ENCODE data around the gene ITPR2.

Gene ITPR2

GRCh38 chr12:26331960-26332359, 501.0 kb downstream of the ITPR2 start:
- no peaks in the 10 kb centered on the region for H4K20me1 ChIP-seq (ENCODE audit: insufficient read depth, low read length)
- H3K36me3 ChIP-seq (ENCODE audit: insufficient read depth, low read length), result no peaks in the 10 kb centered on the region; the same call in 1 of the 2 replicates
- H3K4me2 ChIP-seq (ENCODE audit: low read length), result no peak overlapping the region
- no peak overlapping the region for H3K27ac ChIP-seq (ENCODE audit: low read depth, low read length, poor library complexity, severe bottlenecking)
- peaks cover 7% of the 10 kb centered on the region for H3K4me1 ChIP-seq (ENCODE audit: insufficient read depth, low read length, severe bottlenecking)
- H2AFZ ChIP-seq (ENCODE audit: low read length), result no peak overlapping the region
- TF ChIP-seq EZH2 (IDR thresholded peaks at IDR 0.05; ENCODE audit: borderline replicate concordance, low read length) (no peak), CTCF (IDR thresholded peaks at IDR 0.05; ENCODE audit: low read length) (no peak)
- H3K27me3 ChIP-seq (ENCODE audit: insufficient read depth, low read length), result no peaks in the 10 kb centered on the region
- no peaks in the 10 kb centered on the region for H3F3A ChIP-seq (ENCODE audit: insufficient read depth, low read length)
- no peak overlapping the region for H3K9ac ChIP-seq (ENCODE audit: low read length)
- no peaks in the 10 kb centered on the region for H3K9me2 ChIP-seq (ENCODE audit: low read depth, low read length)
- no peak overlapping the region for H3K4me3 ChIP-seq (ENCODE audit: low read depth, low read length, poor library complexity, severe bottlenecking)
- H3K9me3 ChIP-seq (ENCODE audit: low read length), result no peaks in the 10 kb centered on the region
- no peaks in the 10 kb centered on the region for H3K79me2 ChIP-seq (ENCODE audit: insufficient read depth, low read length)

GRCh38 chr12:26331136-26331535, 501.9 kb downstream of the ITPR2 start:
- H3K9ac ChIP-seq (ENCODE audit: low read length), result no peak overlapping the region
- no peak overlapping the region for H3K4me2 ChIP-seq (ENCODE audit: low read length)
- H3K4me1 ChIP-seq (ENCODE audit: insufficient read depth, low read length, severe bottlenecking), result peaks cover 7% of the 10 kb centered on the region
- no peaks in the 10 kb centered on the region for H3F3A ChIP-seq (ENCODE audit: insufficient read depth, low read length)
- no peak overlapping the region for H2AFZ ChIP-seq (ENCODE audit: low read length)
- H3K27ac ChIP-seq (ENCODE audit: low read depth, low read length, poor library complexity, severe bottlenecking), result no peak overlapping the region
- H3K36me3 ChIP-seq (ENCODE audit: insufficient read depth, low read length), result no peaks in the 10 kb centered on the region
- H3K4me3 ChIP-seq (ENCODE audit: low read depth, low read length, poor library complexity, severe bottlenecking), result no peak overlapping the region
- H3K9me3 ChIP-seq (ENCODE audit: low read length), result no peaks in the 10 kb centered on the region
- H3K79me2 ChIP-seq (ENCODE audit: insufficient read depth, low read length), result no peaks in the 10 kb centered on the region
- TF ChIP-seq EZH2 (IDR thresholded peaks at IDR 0.05; ENCODE audit: borderline replicate concordance, low read length) (no peak), CTCF (IDR thresholded peaks at IDR 0.05; ENCODE audit: low read length) (no peak)
- H3K27me3 ChIP-seq (ENCODE audit: insufficient read depth, low read length), result no peaks in the 10 kb centered on the region
- H3K9me2 ChIP-seq (ENCODE audit: low read depth, low read length), result no peaks in the 10 kb centered on the region
- H4K20me1 ChIP-seq (ENCODE audit: insufficient read depth, low read length), result no peaks in the 10 kb centered on the region

GRCh38 chr12:26327975-26328644, 504.9 kb downstream of the ITPR2 start:
- H3K27ac ChIP-seq (ENCODE audit: low read depth, low read length, poor library complexity, severe bottlenecking), result no peak overlapping the region
- peak overlapping the region; percentile 45; the same call in 1 of the 2 replicates for H3K4me2 ChIP-seq (ENCODE audit: low read length)
- H3K9me3 ChIP-seq (ENCODE audit: low read length), result no peaks in the 10 kb centered on the region
- H3F3A ChIP-seq (ENCODE audit: insufficient read depth, low read length), result no peaks in the 10 kb centered on the region
- H3K4me1 ChIP-seq (ENCODE audit: insufficient read depth, low read length, severe bottlenecking), result peaks cover 7% of the 10 kb centered on the region
- no peaks in the 10 kb centered on the region for H4K20me1 ChIP-seq (ENCODE audit: insufficient read depth, low read length)
- no peak overlapping the region for H3K9ac ChIP-seq (ENCODE audit: low read length)
- H3K79me2 ChIP-seq (ENCODE audit: insufficient read depth, low read length), result no peaks in the 10 kb centered on the region
- TF ChIP-seq EZH2 (IDR thresholded peaks at IDR 0.05; ENCODE audit: borderline replicate concordance, low read length), result no peak
- TF ChIP-seq CTCF (IDR thresholded peaks at IDR 0.05; ENCODE audit: low read length), result no peak
- H3K9me2 ChIP-seq (ENCODE audit: low read depth, low read length), result no peaks in the 10 kb centered on the region
- H3K4me3 ChIP-seq (ENCODE audit: low read depth, low read length, poor library complexity, severe bottlenecking), result no peak overlapping the region
- H3K27me3 ChIP-seq (ENCODE audit: insufficient read depth, low read length), result no peaks in the 10 kb centered on the region
- H2AFZ ChIP-seq (ENCODE audit: low read length), result no peak overlapping the region
- H3K36me3 ChIP-seq (ENCODE audit: insufficient read depth, low read length), result no peaks in the 10 kb centered on the region

Measured in OCI-LY1 (cell line).